Activated CD4-positive, alpha-beta T cell treated with anti-CD3 and anti-CD28 coated beads, Interleukin-2, amount 50 U/mL, for 16 hours (primary cell): ENCODE measurements around the gene EFNA1.
A peak's percentile ranks its signal among the peaks of the same experiment; 100 is the strongest.
"Not testable (repeated sequence)": the region's sequence is repeated elsewhere in the genome, so short reads cannot be mapped to it uniquely, and the experiment has no call there.

Experiments
- DNase-seq: peaks from one replicate; pipeline ENCODE4 v3.0.0-alpha.2; 2020

Gene EFNA1

DNA sequence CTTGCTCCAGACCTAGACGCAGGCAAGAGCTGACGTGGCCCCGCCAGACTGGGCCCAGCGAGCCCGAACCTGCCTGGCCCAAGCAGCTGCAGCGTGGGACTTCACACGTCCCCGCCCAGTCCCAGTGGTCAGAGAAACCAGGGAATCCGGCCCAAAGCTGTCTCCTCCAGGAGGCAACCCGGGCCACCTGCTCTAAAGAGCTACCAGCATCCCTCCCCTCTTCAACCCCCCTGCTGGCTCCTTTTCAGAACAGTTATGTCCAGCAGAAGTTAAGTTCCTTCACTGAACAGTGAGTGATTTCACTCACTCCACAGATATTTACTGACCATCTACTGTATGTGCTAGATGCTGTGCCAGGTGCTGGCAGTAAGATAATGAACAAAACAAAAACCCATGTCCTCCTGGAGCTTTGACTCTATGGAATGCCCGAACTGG is 2.1 kb upstream of the EFNA1 start:
- no peak for DNase-seq

DNA sequence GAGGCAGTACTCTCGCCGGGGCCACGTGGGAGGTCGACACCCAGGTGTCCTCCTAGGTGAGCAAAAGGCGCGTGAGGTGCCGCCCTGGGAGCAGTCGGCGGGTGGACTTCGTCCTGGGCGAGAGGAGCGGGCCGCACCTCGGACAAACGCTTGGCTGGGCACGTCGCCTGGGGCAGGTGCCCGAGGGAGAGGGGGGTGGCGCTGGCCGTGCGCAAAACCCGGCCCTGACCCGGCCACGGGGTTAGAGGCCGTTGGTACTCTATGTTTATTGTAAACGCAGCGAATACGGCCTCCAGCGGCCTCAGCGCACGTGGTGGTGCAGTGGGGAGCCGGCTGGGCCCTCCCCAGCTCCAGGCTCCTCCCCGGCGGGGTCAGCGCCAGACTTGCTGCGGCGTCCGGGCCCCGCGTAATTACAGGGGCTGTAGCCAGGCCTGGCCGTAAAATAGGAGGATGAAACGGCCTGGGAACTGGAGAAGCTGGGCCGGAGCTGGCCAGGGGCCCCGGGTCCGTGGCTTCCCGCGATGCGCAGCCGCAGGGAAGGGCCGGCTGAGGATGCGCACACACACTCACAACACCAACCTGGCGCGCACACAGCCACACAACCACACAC is 1.6 kb upstream of the EFNA1 start:
- no peak for DNase-seq

DNA sequence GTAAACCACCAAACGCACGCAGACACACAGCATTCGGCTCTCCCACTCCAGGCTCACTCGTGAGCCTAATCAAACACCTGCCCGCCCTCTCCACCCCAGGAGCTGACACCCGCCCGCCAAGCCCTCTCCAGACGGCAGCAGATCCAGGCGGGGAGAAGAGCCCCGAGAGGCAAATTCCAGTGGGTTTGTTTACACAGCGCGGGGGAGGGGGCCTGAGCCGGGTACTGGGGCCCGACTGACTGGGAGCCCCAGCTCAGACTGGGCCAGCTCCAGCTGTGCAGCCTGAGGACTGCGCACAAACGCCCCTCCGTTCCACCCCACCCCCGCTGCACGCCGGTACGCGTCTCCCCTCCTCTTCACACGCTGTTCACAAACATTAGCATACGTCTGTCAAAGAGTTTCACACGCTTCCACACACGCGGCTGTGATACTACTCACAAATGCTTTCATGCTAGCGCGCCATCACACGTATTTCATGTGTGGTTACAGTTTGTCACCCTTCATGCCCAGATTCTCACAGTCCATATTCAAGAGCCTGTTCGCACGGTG is 1.0 kb upstream of the EFNA1 start:
- DNase-seq: no peak

DNA sequence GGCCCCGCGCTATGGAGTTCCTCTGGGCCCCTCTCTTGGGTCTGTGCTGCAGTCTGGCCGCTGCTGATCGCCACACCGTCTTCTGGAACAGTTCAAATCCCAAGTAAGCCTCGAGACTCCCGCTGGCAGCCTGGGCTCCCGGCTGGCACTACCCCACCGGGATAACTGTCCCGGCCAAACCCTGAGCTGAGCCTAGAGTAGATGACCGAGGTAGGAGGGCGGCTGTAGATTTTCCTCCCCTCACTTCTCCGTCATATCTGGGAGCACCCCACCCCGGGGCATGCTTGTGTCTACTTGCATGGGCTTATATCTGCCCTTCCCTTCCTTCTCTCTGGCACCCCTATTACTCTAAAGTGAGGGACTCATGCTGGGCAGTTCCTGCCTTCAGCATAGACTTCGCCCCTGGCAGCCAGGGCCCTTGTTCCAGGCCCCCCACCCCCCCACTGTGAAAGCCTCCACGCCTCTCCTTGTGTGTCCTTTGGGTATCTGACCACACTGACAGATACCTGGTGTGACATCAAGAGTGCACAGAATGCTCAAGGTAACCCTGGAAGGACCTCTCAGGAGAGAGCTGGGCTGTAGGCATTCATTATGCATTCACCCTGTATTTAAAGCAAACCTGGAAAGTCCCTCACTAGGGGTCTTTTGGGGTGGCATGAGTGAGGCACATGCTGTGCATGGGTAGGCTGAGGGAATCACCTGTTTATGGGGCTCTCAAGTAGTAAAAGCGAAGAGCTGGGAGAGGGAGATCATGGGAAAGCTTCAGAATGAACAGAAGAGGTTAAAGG is 485 bp downstream of the EFNA1 start:
- DNase-seq: no peak

DNA sequence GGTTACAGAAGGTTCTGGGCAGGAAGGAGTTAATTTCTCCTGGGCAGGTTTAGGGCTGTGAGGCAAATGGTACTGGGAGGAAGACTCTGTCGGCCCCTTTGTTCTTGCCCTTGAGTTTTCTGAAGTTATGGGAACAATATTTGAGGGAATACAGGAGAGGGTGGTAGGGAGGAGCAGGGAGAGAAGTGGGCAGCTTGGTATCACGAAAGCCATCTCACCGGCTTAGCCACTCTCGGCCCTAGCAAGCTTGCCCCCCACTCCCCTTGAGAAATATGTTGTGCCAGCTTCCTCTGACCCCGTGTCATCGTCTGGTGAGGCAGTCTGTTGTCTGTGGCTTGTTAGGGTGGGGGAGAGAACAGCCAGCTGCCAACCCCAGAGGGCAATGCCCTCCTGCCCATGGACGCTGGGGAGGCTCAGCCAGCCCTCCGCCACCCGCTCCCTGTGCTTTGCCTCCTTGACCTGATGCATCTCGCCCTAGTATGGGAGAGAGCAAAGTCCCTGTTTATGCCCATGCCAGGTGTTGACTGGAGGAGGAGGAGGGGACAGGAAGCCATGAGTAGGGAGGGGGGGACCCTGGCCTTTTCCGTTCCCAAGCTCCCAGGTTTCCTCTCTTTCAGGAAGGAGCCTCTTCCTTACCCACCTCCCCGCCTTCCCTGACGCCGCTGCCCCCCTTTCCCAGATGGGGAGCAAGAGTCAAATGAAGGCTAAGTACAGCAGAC is 1.2 kb downstream of the EFNA1 start:
- DNase-seq: no peak

DNA sequence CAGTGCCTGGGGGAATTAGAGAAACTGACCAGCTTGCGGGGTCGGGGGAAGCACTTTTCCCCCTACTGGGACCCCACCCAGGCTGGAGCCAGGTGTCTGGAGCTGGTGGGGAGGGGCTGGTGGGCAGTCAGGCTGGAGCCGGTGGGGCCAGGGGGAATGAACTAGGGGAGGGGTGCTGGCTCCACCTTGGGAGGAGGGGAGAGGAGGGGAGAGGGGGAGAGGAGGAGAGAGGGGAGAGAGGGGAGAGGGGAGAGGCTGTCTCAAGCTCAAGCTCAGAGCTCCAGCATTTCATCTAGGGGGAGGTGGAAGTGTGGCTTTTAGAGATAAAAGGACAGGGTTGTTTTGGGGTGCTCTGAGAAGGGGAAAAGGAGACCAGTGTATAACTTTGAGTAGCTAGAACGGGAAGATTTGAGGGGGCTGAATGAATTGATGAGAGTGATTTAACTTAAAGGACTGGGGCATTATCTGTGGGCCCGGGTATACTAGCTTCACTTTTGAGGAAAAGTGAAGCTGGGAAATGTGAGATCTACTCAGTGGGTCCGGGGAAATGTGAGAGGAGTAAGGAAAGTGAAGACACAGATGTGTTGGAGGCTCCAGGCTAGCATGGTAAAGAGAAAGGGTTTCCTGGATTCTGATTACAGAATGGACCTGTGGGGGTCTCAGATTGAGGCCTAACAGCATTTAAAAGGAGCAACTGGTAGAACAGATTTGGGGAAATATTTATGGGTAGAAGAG is 2.8 kb downstream of the EFNA1 start:
- DNase-seq: no peak

DNA sequence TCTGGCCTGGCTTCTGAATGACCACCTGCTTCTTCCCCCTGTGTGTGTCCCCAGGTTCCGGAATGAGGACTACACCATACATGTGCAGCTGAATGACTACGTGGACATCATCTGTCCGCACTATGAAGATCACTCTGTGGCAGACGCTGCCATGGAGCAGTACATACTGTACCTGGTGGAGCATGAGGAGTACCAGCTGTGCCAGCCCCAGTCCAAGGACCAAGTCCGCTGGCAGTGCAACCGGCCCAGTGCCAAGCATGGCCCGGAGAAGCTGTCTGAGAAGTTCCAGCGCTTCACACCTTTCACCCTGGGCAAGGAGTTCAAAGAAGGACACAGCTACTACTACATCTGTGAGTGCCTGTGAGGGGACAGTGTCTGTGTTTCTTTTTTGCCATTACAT is 3.6 kb downstream of the EFNA1 start:
- DNase-seq: no peak

DNA sequence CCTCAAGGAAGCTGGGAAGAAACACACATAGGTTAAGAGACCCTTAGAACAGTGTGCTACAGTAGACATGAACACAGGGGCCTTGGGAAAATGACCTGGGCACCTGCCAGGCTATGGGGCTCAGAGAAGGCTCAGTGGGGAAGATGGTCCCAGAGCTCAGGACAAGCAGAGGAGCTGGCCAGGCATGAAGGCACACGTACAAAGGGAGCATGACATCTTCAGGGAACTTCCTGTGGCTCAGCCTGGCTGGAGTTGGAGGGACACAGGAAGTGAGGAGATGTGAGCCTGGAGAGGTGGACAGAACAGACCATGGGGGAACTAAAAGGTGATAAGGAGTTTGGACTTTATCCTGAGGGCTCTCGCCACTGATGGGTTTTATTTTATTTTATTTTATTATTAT is 4.2 kb downstream of the EFNA1 start:
- DNase-seq: no peak

DNA sequence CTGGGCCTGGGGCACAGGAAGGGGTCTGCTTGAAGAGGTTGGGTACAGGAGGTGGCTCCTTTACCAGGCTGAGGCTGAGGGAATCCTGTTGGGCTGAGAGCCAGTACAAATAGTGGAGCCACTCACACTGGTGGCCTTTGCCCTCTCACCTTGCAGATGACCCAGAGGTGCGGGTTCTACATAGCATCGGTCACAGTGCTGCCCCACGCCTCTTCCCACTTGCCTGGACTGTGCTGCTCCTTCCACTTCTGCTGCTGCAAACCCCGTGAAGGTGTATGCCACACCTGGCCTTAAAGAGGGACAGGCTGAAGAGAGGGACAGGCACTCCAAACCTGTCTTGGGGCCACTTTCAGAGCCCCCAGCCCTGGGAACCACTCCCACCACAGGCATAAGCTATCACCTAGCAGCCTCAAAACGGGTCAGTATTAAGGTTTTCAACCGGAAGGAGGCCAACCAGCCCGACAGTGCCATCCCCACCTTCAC is 6.2 kb downstream of the EFNA1 start:
- no peak for DNase-seq

DNA sequence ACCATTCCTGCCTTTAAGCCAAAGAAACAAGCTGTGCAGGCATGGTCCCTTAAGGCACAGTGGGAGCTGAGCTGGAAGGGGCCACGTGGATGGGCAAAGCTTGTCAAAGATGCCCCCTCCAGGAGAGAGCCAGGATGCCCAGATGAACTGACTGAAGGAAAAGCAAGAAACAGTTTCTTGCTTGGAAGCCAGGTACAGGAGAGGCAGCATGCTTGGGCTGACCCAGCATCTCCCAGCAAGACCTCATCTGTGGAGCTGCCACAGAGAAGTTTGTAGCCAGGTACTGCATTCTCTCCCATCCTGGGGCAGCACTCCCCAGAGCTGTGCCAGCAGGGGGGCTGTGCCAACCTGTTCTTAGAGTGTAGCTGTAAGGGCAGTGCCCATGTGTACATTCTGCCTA is 6.6 kb downstream of the EFNA1 start:
- no peak for DNase-seq

DNA sequence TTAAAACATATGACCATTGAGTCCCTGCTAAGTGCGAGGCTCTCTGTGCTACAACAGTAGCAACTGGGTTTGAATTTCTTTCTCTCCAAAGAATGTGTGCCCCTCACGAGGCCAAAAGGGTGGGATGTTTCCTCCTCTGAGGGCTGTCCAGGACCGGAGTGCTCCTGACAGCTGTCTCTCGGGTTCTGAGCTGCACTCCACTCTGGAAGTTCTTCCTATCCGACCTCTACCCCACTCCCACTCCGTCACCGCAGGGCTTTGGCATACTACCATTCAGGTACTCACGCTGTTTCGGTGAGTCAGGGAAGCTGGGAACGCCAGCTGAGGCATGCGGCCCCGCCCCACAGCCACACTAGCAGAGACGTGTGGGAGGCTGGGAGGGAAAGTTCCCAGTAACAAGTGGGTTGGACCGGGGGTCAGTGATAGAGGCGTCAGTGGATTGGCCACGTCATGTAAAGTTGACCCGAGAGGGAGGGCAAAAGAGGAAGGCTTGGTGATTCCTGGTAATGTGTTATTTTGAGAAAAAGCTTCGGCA is 7.3 kb downstream of the EFNA1 start:
- DNase-seq: peak; percentile 68

DNA sequence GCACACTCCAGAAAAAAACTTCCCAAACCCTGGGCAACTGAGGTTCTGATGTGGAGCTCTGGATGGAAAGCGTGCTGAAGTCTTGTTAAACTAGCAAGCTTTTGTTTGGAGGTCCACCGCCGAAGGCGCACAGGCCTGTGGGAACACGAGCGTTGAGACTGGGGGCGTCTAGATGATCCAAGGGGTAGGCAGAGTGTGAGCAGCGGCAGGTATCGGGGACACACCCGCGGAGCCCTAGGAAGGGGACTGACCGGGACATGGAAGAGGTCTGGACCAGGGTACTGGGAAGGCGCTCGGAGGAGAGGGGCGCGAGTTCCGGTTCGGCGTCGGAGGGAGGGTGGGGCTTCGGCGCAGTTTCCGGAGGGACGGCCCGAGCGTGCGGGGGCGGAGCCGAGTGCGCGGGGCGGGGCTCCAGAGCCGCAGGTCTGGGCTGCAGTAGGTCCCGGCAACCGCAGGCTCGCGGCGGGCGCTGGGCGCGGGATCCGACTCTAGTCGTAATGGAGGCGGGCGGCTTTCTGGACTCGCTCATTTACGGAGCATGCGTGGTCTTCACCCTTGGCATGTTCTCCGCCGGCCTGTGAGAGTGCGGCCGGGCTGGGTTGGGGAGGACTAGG is 7.8 kb downstream of the EFNA1 start, which contains the start of gene SLC50A1:
Gene SLC50A1 (plus strand): TSS at position 438 of the 614 bp plus-strand sequence. CDS start 60 bp downstream, at position 498.
- DNase-seq: peak; percentile 95

DNA sequence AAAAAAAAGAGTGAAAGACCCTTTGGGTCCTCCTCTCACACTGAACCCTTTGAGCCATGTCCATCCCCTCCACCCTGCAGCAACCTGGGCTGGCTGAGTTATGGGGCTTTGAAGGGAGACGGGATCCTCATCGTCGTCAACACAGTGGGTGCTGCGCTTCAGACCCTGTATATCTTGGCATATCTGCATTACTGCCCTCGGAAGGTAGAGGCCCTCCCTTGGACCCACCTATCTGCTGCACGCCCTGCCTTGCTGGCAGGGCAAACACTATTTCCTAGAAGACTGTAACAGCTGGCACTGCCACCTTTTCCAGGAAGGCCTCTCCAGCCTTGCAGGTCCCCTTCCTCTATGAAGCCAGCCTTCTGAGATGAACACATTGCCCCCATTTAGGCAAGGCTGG is 9.1 kb downstream of the EFNA1 start:
- peak; percentile 51 for DNase-seq

DNA sequence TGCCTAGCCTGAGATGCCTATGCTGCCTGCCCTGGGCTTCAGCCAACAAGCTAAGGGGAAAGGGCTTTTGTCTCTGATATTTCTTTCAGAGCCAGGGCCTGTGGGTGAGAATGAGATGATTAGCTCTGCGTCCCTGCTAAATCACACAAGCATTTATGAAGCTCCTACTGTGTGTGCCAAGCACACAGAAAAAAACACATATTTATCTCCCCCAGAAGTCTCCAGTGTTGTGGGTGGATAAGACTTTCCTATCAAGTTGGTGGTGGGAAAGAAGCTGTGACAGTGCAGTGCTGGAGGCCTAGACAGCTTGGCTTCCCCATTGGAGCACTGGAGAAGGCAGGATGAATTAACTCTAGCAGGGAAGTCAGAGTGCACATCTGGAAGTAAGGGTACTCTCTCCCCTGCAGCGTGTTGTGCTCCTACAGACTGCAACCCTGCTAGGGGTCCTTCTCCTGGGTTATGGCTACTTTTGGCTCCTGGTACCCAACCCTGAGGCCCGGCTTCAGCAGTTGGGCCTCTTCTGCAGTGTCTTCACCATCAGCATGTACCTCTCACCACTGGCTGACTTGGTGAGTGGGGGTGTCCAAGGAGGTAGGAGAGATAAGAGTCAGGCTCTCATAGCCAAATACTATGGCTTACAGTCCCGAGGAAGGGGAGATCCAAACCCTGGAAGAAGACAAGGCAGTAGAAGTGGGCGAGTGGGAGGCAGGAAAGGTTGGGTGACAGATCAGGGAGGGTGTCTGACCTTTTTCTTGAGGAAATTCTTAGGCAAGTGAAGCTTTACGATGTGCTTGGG is 9.7 kb downstream of the EFNA1 start:
- DNase-seq: no peak

DNA sequence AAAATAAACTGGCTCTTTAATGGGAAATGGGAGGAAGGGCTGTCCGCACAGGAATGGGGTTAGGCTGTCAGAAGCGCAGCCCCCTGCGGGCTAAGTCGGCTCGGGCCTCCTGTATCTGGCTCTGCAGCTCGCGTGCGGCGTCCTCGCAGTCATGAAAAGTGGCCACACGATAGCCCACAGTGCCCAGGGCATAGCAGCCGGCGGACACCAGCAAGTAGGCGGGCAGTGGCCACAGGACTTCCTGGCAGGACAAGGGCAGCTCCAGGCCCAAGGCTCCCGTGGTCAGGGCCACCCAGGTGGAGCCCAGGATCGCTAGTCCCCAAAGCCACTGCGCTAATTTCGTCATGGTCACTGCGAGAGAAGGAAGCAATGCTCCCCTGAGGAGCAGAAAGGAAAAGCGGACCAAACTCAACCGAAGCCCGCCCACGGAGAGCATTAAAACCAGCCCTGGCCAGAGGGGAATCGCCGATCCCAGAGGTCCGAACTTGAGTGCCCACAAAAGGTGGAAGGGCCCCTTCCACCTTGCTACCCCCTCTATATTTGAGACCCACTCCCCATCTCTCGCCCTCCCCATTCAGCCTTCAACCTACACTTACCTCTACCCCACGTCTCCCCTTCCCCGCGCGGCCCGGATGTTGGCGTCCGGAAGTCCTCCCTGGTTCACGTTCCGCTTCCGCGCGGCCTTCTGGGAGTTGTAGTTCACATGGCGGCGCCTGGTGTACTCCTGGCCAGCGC is 12.4 kb downstream of the EFNA1 start, which contains the start of gene DPM3:
Gene DPM3 (minus strand): TSS at position 637 of the 735 bp plus-strand sequence. CDS start 291 bp downstream, at position 346.
- peak; percentile 93 for DNase-seq

DNA sequence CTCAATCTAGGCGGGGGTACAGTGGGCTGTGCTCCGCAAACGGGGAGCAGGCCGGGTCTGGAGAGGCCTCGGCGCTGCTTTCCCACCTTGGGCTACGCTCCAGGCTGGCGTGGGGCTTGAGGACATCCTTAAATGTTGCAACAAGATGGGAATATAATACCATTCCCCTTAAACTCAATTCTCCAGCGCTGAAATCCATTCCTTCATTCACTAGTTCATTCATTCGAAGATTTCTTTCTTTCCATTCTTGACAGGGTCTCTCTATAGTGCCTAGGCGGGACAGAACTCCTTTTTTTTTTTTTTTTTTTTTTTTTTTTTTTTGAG is 12.9 kb downstream of the EFNA1 start:
- DNase-seq: no peak

DNA sequence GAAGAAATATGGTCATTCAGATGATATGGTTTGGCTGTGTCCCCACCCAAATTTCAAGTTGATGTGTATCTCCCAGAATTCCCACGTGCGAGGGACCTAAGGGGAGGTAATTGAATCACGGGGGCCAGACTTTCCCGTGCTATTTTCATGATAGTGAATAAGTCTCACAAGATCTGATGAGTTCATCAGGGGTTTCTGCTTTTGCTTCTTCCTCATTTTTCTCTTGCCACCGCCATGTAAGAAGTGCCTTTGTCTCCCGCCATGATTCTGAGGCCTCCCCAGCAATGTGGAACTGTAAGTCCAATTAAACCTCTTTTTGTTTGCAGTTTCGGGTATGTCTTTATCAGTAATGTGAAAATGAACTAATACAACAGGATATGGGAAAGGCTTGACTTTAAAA is 14.1 kb downstream of the EFNA1 start:
- DNase-seq: no peak

DNA sequence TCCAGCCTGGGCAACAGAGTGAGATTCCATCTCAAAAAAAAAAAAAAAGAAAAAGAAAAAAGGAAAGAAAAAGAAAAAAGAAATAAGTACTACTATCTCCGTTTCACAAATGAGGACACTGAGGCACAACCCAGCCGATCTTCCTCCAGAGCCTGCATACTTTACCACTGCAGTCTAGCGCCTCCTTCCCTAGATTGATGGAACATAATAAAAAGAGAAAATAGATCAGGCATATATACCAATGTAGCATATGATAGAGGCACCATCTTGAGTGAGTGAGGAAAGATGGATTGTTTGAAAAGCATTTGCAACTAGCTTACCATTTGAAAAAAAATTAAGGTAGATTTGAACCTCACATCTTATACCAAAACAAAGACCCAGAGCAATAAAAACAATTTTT is 17.8 kb downstream of the EFNA1 start:
- DNase-seq: no peak

DNA sequence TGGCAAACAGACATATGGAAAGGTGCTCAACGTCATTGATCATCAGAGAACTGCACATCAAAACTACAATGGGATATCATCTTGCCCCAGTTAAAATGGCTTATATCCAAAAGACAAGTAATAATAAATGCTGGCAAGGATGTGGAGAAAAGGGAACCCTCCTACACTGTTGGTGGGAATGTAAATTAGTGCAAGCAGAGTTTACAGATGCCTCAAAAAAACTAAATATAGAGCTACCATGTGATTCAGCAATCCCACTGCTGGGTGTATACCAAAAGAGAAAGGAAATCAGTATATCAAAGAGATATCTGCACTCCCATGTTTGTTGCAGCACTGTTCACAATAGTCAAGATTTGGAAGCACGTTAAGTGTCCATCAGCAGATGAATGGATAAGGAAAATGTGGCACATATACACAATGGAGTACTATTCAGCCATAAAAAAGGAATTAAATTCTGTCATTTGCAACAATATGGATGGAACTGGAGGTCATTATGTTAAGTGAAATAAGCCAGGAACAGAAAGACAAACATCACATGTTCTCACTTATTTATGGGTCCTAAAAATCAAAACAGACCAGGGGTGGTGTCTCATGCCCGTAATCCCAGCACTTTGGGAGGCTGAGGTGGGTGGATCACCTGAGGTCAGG is 28.4 kb downstream of the EFNA1 start:
- not testable (repeated sequence) for DNase-seq

DNA sequence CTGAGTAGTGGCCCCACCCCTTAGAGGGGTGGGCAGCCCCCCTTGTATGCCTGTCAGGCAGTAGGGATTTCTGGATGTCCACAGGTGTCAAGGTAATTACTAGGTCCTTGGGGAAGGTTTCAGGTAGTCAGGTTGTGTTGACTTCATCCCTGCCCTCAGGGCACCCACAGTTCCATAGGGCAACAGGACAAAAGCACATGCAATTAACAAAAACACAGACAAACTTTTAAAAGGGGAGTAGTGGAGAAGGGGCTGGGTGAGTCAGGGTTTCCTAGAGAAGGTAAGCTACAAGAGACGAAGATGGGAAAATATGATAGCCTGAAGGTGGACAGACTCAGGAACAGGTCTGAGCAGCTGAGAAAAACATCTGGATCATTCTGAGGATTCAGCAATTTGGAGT is 31.3 kb downstream of the EFNA1 start:
- no peak for DNase-seq
